ENCODE measurements around the gene BEND3.

The BEND3 gene

DNA sequence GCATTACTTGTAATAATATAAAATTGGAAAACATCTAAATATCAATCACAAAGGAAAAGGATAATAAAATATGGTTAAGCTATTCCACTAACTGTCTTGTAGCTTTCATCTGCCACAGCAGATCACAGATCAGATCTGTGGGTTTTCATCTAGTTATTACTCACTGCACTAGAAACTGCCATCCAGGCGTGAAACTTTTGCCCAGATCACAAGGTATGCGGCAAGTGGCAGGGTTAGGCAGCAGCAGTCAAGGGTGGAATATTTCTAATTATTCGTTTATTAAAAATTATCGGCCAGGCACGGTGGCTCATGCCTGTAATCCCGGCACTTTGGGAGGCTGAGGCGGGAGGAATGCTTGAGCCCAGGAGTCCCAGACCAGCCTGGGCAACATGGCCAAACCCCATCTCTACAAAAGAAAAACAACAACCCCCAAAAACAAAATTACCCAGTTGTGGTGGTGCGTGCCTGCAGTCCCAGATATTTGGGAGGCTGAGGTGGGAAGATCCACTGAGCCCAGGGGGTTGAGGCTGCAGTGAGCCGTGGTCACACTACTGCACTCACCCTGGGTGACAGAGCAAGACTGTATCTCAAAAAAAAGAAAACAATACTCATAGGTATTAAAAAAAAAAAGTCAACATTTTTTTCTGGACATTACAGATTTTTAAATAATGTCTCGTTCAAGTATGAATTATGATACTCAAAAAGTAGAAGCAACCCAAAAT is 32.1 kb downstream of the BEND3 start:
- DNase-seq (ENCODE audit: low read depth), result no peak

GRCh38 chr6:107082045-107082444 is 33.3 kb downstream of the BEND3 start:
- DNase-seq (ENCODE audit: low read depth), result no peak

DNA sequence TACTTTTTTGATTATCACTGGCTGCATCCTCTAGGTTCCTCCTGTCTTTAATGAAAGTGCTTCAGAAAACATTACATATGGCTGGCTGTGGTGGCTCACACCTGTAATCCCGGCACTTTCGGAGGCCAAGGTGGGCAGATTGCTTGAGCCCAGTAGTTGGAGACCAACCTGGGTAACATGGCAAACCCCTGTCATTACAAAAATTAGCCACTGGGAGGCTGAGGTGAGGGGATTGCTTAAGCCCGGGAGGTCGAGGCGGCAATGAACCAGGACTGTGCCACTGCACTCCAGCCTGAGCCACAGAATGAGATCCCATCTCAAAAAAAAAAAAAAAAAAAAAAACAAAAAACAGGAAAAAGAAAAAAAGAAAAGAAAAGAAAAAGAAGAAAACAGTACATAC is 35.3 kb downstream of the BEND3 start:
- DNase-seq (ENCODE audit: low read depth), result no peak

GRCh38 chr6:107079429-107079828 is 35.9 kb downstream of the BEND3 start:
- no peak for DNase-seq (ENCODE audit: low read depth)

DNA sequence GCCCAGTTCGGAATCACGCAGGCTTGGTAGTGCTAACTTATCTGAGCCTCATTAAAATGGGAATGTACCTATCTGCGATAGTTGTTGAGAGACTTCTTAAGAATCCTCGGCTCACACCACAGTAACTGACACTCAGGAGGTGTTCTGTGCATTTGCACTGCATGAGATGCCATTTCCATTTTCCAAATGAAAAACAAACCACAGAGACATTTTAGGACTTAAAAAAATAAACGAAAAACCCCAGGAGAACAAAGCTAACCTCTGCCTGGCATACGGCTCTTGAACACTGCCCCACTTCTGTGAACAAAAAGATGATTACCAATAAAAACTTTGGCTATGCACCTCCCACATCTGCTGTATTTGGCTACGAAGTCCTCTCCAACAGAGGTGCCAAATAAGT is 37.6 kb downstream of the BEND3 start:
- no peak for DNase-seq (ENCODE audit: low read depth)

DNA sequence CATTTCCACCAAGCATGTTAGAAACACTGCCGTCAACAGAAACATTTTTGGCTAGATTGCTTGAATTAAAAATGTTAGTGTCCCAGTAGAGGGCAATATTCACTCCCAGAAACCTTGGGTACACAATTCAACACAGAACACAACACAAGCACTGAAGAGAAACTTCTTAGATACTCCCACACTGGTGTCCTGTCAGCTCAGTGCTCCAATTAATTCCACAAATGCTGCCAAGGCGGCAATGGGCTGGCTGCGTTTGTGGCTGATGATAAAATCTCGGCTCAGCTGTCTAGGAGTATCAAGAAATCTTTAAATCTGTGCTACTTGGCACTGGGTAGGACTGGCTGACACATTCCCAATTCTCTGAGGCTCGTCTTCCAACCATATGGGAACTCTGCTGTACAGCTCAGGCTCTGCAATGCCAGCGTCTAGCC is 39.3 kb downstream of the BEND3 start:
- no peak for DNase-seq (ENCODE audit: low read depth)

DNA sequence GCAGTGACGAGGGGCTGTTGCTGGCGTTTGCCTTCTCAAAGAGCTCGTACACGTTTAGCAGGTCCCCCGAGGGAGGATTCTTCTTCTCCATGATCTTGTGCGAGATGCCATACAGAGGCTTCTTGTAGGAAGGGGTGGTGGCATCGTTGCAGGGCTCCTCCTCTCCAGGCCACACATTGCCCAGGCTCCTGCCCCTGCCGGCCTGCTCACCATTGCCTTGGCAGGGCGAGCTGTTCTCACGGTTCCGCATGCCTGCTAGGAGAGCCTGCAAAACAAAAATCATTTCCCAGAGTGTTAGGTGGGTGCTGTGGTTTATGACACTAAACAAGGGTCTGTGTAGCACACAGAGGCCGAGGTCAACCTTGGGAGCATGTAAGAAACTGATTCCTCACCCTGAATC is 44.6 kb downstream of the BEND3 start:
- no peak for DNase-seq (ENCODE audit: low read depth)

GRCh38 chr6:107069631-107070548 is 45.4 kb downstream of the BEND3 start:
- DNase-seq (ENCODE audit: low read depth), result no peak

DNA sequence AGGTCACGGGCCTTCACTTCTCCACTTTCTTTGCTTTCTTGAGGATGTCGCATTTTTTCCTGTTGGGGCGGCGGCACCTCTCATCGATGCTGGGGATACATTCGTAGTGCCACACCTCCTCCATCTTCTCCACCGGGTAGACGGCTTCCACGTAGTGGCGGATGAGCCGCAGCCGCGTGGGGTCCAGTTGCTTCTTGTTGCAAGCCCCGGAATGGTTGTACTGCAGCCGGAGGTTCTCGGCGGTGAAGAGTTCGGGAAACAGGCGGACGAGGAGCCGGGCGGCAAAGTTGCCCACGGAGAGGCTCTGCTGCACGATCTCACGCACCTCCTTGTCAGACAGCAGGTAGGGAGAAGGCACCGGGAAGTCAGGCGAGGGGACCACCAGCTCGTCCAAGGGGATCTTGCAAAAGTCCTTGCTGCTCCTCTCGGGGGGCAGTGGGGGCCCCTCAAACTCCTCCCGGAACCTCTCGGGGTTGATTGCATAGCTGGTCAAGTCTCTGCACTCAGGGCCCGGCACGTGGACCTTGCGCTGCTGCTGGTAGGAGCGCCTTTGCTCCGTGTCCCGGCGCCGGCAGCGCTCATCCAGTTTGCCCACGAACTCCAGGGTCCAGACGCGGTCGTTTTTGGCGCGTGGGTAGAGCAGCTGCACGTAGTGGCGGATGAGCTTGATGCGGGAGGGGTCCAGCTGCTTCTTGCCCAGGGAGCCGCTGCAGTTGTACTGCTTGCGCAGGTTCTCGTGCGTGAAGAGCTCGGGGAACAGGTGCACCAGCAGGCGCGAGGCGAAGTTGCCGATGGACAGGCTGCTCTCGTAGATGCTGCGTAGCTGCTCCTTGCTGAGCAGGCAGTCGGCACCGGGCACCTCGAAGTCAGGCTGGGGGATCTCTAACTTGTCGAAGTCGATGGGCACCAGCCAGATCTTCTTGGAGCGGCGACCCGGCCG is 46.4 kb downstream of the BEND3 start:
- DNase-seq (ENCODE audit: low read depth), result no peak

DNA sequence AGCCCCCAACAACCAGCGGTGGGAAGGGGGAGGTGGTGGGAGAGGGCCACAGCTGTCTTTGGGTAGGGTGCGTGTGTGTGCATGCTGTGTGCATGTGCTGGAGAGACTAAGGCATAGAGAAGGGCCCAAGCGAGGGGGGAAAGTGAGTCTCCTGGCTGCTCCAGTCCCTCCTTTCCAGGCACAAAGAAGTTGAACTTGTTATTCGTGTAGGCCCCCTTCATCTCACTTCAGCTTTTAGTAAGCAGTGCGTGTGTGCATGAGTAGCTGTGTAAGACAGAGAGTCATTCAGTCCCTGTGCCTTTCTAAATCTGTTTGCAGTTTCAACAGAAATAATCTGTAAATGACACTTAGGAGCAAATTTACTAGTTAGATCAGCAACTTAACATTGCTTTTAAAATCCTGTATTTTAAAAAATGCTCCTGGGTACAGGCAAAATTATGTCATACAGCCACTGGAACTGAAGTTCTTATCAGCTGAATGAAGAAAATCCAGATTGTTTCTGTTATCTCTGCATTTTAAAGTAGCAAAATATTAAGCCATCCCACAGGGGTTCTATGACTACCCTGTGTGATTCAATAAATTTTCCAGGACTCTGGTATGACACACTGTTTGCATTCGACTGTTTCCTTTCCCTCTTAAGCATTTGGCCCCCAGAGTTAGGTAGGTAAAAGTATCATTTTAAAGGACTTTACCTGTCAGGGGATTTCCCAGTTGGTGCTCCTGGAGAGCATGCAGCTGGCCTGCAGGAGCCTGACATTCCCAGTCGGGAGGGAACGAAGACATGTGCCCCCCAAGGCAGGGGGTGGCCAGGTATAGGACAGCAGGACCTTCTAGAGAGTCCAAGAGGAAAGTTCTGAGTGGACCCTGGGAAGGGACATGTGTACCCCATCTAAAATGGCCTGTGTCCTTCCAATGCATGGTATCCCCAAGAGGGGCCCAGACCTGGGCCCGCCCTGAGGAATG is 48.3 kb downstream of the BEND3 start:
- DNase-seq (ENCODE audit: low read depth), result no peak

DNA sequence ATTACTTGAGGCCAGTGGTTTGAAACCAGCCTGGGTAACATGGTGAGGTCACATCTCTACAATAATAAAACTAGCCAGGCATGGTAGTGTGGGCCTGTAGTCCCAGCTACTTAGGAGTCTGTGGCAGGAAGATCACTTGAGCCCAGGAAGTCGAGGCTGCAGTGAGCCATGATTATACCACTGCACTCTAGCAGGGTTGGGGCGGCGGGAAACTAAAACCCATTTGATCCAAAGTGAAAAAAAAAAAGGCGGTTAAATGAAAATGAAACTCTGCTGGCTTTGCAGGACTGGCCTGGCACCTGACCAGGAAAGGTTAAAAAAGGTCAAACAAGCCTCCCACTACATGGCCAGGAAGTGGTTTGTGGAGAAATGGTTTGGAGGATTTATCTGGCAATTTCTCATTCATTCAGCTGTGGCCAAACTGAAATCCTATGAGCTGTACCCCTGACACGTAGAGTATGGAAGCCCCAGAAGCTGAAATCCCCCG is 50.7 kb downstream of the BEND3 start:
- no peak for DNase-seq (ENCODE audit: low read depth)

- no peak for DNase-seq (ENCODE audit: low read depth)
These were observed 52.6 kb downstream of the BEND3 start for GRCh38 chr6:107062691-107063090.

GRCh38 chr6:107061125-107062020 is 53.9 kb downstream of the BEND3 start:
- no peak for DNase-seq (ENCODE audit: low read depth)

GRCh38 chr6:107060704-107061103 is 54.6 kb downstream of the BEND3 start:
- no peak for DNase-seq (ENCODE audit: low read depth)

GRCh38 chr6:107059606-107060005 is 55.7 kb downstream of the BEND3 start:
- no peak for DNase-seq (ENCODE audit: low read depth)

- DNase-seq (ENCODE audit: low read depth), result no peak
These were observed 57.6 kb downstream of the BEND3 start for GRCh38 chr6:107057679-107058078.

DNA sequence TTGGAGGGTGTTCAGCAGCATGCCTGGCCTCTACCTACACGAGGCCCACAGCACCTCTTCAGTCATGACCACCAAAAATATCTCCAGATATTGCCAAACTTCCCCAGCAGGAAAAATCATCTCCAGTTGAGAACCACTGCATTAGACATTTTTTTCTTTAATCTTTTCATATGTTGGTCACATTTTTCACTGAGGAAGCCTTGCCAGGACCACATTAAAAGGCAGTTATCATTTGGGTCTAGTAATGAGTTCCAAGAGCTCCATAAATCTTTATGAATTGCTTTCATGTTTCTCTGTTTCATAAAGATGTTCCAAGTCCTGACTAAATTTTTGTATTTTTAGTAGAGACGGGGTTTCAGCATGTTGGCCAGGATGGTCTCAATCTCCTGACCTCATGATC is 58.5 kb downstream of the BEND3 start:
- DNase-seq (ENCODE audit: low read depth), result no peak

DNA sequence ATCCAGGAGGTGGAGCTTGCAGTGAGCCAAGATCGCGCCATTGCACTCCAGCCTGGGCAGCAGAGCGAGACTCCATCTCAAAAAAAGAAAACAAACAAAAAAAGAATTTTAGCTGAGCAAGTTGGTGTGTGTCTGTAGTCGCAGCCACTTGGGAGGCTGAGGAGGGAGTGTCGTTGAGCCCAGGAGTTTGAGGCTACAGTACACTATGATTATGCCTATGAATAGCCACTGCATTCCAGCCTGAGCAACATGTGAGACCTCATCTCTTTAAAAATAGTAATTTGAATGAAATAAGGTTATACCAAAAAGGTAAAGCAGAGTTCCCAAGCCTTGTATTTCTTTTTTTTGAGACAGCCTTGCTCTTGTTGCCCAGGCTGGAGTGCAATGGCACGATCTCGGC is 67.5 kb downstream of the BEND3 start:
- no peak for DNase-seq (ENCODE audit: low read depth)

- no peak for DNase-seq (ENCODE audit: low read depth)
These were observed 69.3 kb downstream of the BEND3 start for GRCh38 chr6:107045826-107046675.

All from stimulated activated CD8-positive, alpha-beta memory T cell treated with anti-CD3 and anti-CD28 coated beads, Interleukin-15, amount 100 ng/mL, for 24 hours (primary cell).